ENCODE results near the gene ZSCAN21. TPM values are rescaled to one million over a fixed set of nuclear protein-coding genes. Genes with fewer than 3 reads are reported as not detected.

The ZSCAN21 gene
- total RNA-seq, 2 donors from 2014 or later: 6.7 to 7.1 TPM

- DNase-seq (no peak), ATAC-seq (peak; percentile 46)
- intact Hi-C loops (cut with DNase I, micrococcal nuclease): no loop called here
Observed at GRCh38 chr7:100065452-100066186, 16.0 kb downstream of the ZSCAN21 start.

- peak; percentile 10 for ATAC-seq
- intact Hi-C loops (cut with DNase I, micrococcal nuclease): no loop called here
- no peak for DNase-seq
Observed at GRCh38 chr7:100066953-100067352, 17.4 kb downstream of the ZSCAN21 start.

GRCh38 chr7:100069991-100070390 is 20.4 kb downstream of the ZSCAN21 start:
- no peak for DNase-seq

GRCh38 chr7:100071018-100071723 is 21.6 kb downstream of the ZSCAN21 start:
- intact Hi-C loops (cut with DNase I, micrococcal nuclease): no loop called here
- ATAC-seq (no peak), DNase-seq (no peak)

More at GRCh38 chr7:100069991-100070390, 20.4 kb downstream of the ZSCAN21 start:
- ATAC-seq: no peak
- intact Hi-C loops (cut with DNase I, micrococcal nuclease): no loop called here

GRCh38 chr7:100072462-100072861 is 22.9 kb downstream of the ZSCAN21 start:
- intact Hi-C loops (cut with DNase I, micrococcal nuclease): no loop called here
- no peak for ATAC-seq
- no peak for DNase-seq

GRCh38 chr7:100074841-100075240 is 25.3 kb downstream of the ZSCAN21 start:
- intact Hi-C loops (cut with DNase I, micrococcal nuclease): no loop called here
- ATAC-seq (no peak), DNase-seq (no peak)

- no peak for DNase-seq
- intact Hi-C loops (cut with DNase I, micrococcal nuclease): no loop called here
- ATAC-seq: no peak
Observed at GRCh38 chr7:100075418-100075817, 25.8 kb downstream of the ZSCAN21 start.

- DNase-seq (peak in 1 of 2 donors; percentile 33), ATAC-seq (peak; percentile 29)
- intact Hi-C loops (cut with DNase I, micrococcal nuclease): no loop called here
Observed at GRCh38 chr7:100077205-100077604, 27.6 kb downstream of the ZSCAN21 start.

GRCh38 chr7:100079024-100079560 is 29.5 kb downstream of the ZSCAN21 start:
- intact Hi-C loops (cut with DNase I, micrococcal nuclease): no loop called here
- DNase-seq: peak; percentile 59 to 83
- ATAC-seq: peak; percentile 63

GRCh38 chr7:100080907-100081534 is 31.4 kb downstream of the ZSCAN21 start:
- DNase-seq (peak in 1 of 2 donors; percentile 35), ATAC-seq (peak; percentile 12)
- intact Hi-C loops (cut with DNase I, micrococcal nuclease): loop anchor here in 1 of 2 donors (10.0 kb wide), 1 partner anchor 86 kb away; no protein-coding TSS in a partner anchor

GRCh38 chr7:100081535-100082102 is 32.0 kb downstream of the ZSCAN21 start, which contains the start of gene ZNF3:
Gene ZNF3 (minus strand): TSS chr7:100081723. CDS start chr7:100077357, 4,366 bp downstream.
- DNase-seq: peak; percentile 98
- peak; percentile 74 for ATAC-seq
- intact Hi-C loops (cut with DNase I, micrococcal nuclease): loop anchor here in 1 of 2 donors (10.0 kb wide), 1 partner anchor 87 kb away; no protein-coding TSS in a partner anchor

- DNase-seq (no peak), ATAC-seq (no peak)
- intact Hi-C loops (cut with DNase I, micrococcal nuclease): loop anchor here in 1 of 2 donors (10.0 kb wide), 1 partner anchor 88 kb away; no protein-coding TSS in a partner anchor
Observed at GRCh38 chr7:100082978-100083377, 33.4 kb downstream of the ZSCAN21 start.

- DNase-seq (no peak), ATAC-seq (no peak)
- intact Hi-C loops (cut with DNase I, micrococcal nuclease): loop anchor here in 1 of 2 donors (10.0 kb wide), 1 partner anchor 91 kb away; no protein-coding TSS in a partner anchor
Observed at GRCh38 chr7:100085515-100085914, 35.9 kb downstream of the ZSCAN21 start.

GRCh38 chr7:100087055-100087750 is 37.6 kb downstream of the ZSCAN21 start:
- DNase-seq (no peak), ATAC-seq (no peak)
- intact Hi-C loops (cut with DNase I, micrococcal nuclease): loop anchor here in 1 of 2 donors (10.0 kb wide), 1 partner anchor 92 kb away; no protein-coding TSS in a partner anchor

- ATAC-seq: no peak
- intact Hi-C loops (cut with DNase I, micrococcal nuclease): loop anchor here in 1 of 2 donors (10.0 kb wide), 1 partner anchor 93 kb away; no protein-coding TSS in a partner anchor
- no peak for DNase-seq
Observed at GRCh38 chr7:100088095-100088620, 38.6 kb downstream of the ZSCAN21 start.

GRCh38 chr7:100088621-100089457 is 39.3 kb downstream of the ZSCAN21 start, which contains the start of gene COPS6:
Gene COPS6 (plus strand): TSS chr7:100088969. CDS start chr7:100088991, 22 bp downstream.
- intact Hi-C loops (cut with DNase I, micrococcal nuclease): loop anchor here in 1 of 2 donors (10.0 kb wide), 1 partner anchor 94 kb away; no protein-coding TSS in a partner anchor
- peak; percentile 89 for ATAC-seq
- DNase-seq: peak; percentile 78 to 93
